GM12891 (cell line): ENCODE results near the gene PCDH9.

Experiments used
- PAX5 ChIP-seq: IDR thresholded peaks from 2 replicates; pipeline ENCODE4 v1.6.1; 2011; ENCODE audit warnings: low read length, moderate library complexity, mild to moderate bottlenecking; ENCODE audit not compliant: insufficient read depth, severe bottlenecking
- POLR2A ChIP-seq: IDR thresholded peaks from 2 replicates; pipeline ENCODE4 v1.6.1; 2011; ENCODE audit warnings: low read depth, low read length, control low read depth
- POLR2AphosphoS5 ChIP-seq: IDR thresholded peaks from 2 replicates; pipeline ENCODE4 v1.6.1; 2011; ENCODE audit warnings: low read depth, low read length, control low read depth
- POU2F2 ChIP-seq: IDR thresholded peaks from 2 replicates; pipeline ENCODE4 v1.6.1; 2011; ENCODE audit warnings: low read depth, mild to moderate bottlenecking, control low read depth, low read length, moderate library complexity
- SPI1 ChIP-seq: IDR thresholded peaks from 2 replicates; pipeline ENCODE4 v1.6.1; 2011; ENCODE audit warnings: low read depth, low read length, control low read depth
- TAF1 ChIP-seq: IDR thresholded peaks from 2 replicates; pipeline ENCODE4 v1.6.1; 2011; ENCODE audit warnings: low read depth, low read length, control low read depth

- TF ChIP-seq POLR2A: no peak
- TF ChIP-seq TAF1: no peak
- TF ChIP-seq POLR2AphosphoS5: no peak
- no peak for TF ChIP-seq SPI1
- no peak for TF ChIP-seq PAX5
- no peak for TF ChIP-seq POU2F2
Observed at GRCh38 chr13:66344805-66345517, 885.2 kb downstream of the PCDH9 start.
